Left kidney (tissue), 2 donors: ENCODE data around the gene DST. TPM values are rescaled to one million over a fixed set of nuclear protein-coding genes. Genes with fewer than 3 reads are reported as not detected.

Experiments
- DNase-seq: peaks from one replicate; pipeline ENCODE4 v3.0.0-alpha.2; 2013
- polyA plus RNA-seq: library from polyadenylated mRNA; unstranded; fragments of 120-200 nt; gene quantifications from one replicate; pipeline ENCODE4 v1.2.1, GENCODE V29; 2013; ENCODE audit not compliant: insufficient read length

Gene DST
- polyA plus RNA-seq, 1 donor, result 255 TPM

GRCh38 chr6:56434606-56435005 lies 208.1 kb downstream of the DST start:
- no peak for DNase-seq

- DNase-seq, result no peak
These were observed 209.6 kb downstream of the DST start for GRCh38 chr6:56433119-56433518.

DNA sequence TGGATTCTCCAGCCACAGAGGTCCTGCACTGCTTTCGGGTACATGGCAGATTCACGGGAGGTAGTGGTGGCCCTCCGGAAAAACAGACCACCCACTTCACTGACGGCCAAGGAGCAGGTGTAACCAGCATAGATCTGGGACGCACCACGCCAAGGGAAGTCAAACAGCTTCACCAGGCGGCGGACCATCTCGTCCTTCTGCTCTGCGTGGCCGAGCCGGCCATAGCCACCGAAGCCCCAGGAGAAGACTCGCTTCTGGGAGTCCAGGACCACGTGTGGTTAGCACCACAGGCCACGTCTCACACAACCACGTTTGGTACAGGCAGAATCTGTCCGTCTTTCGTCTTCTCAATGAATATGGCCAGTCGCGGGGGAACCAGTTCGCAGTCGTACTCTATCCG lies 210.5 kb downstream of the DST start:
- no peak for DNase-seq

GRCh38 chr6:56430629-56431600 lies 211.8 kb downstream of the DST start:
- no peak for DNase-seq

GRCh38 chr6:56424542-56425083 lies 218.1 kb downstream of the DST start:
- DNase-seq, result no peak

- no peak for DNase-seq
These were observed 218.6 kb downstream of the DST start for GRCh38 chr6:56424064-56424463.

DNA sequence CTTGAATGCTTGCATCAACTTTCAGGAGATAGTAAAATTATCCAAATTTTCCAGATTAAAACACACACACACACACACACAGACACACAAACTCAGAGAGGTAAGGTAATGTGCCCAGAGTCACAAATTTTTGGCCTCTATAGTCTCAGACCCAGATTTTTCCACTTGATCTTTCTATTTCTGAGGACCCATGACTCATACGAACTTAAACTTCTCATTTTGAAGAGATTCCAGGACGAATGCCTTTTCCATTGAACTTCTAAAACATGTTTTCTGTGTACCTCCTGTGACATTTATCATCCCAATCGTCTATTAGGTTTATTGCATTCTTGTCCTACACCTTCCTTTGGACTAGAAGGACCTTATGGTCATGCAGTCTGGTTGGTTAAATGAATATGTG lies 222.4 kb downstream of the DST start:
- DNase-seq, result no peak

GRCh38 chr6:56419191-56419590 lies 223.5 kb downstream of the DST start:
- no peak for DNase-seq

- no peak for DNase-seq
These were observed 224.9 kb downstream of the DST start for GRCh38 chr6:56417823-56418222.

GRCh38 chr6:56416247-56416646 lies 226.4 kb downstream of the DST start:
- DNase-seq, result no peak

DNA sequence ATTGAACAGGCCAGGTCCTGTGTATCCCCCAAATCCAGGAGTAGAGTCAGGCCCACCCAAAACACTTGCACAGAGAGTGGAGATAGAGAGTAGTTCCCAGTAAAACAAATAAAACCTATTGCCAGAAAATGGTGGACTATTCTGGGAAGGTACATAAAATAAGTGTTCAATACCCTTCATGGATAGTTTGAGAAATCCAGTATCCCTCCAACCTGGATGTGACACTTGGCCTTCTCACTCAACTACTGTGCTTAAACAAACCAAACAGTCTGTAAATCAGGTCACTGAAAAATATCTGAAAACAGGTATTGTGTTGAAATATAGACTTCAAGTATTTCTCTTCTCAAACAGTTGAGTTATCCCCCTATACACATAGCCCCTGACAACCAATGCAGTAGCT lies 233.7 kb downstream of the DST start:
- DNase-seq, result no peak
